ENCODE measurements around the gene MAGED1.

GRCh38 chrX:51922561-51922960 is 29.1 kb downstream of the MAGED1 start:
- TF ChIP-seq CTCF (IDR thresholded peaks at IDR 0.05) (no peak), YY1 (IDR thresholded peaks at IDR 0.05; ENCODE audit: low read depth) (no peak), MAX (IDR thresholded peaks at IDR 0.05; ENCODE audit: low read depth) (no peak), POLR2AphosphoS5 (IDR thresholded peaks at IDR 0.05; ENCODE audit: low read depth, low read length) (no peak), FOXJ3 (CRISPR knock-in tag; IDR thresholded peaks at IDR 0.05) (no peak), CHD2 (IDR thresholded peaks at IDR 0.05; ENCODE audit: low read length, partially characterized antibody) (no peak)

Data from SK-N-SH (cell line).